Sigmoid colon (tissue), 4 donors: ENCODE data around the gene PAX9.

Source experiments
- CTCF ChIP-seq, 4 experiments: fragments of 450-650 bp in 3 of 4; fragments of 200-600 bp in 1 of 4; IDR thresholded peaks; one replicate each; pipeline ENCODE4 v1.5.1; 2016 to 2019; ENCODE audit warnings: antibody characterized with exemption in 4 of 4, mild to moderate bottlenecking in 3 of 4, moderate library complexity in 2 of 4
- EP300 ChIP-seq, 4 donors: sonication (generic); formaldehyde crosslinking; IDR thresholded peaks; one replicate each; pipeline ENCODE4 v1.6.1; 2017; ENCODE audit warnings: antibody characterized with exemption in 4 of 4
- POLR2A ChIP-seq, 2 donors: fragments of 450-650 bp; IDR thresholded peaks; one replicate each; pipeline ENCODE4 v1.6.1; 2016; ENCODE audit warnings: antibody characterized with exemption in 2 of 2, mild to moderate bottlenecking in 2 of 2, moderate library complexity in 2 of 2
- POLR2AphosphoS5 ChIP-seq, 4 donors: sonication (generic); formaldehyde crosslinking; IDR thresholded peaks; one replicate each; pipeline ENCODE4 v1.6.1; 2017; ENCODE audit warnings: antibody characterized with exemption in 4 of 4

- TF ChIP-seq POLR2A (IDR thresholded peaks at IDR 0.05), result no peak
- TF ChIP-seq CTCF (IDR thresholded peaks at IDR 0.05), result no peak
- no peak for TF ChIP-seq EP300 (IDR thresholded peaks at IDR 0.05)
- TF ChIP-seq POLR2AphosphoS5 (IDR thresholded peaks at IDR 0.05), result no peak
These were observed 58.2 kb downstream of the PAX9 start for GRCh38 chr14:36719823-36720222.
